ENCODE results near the gene FLNC. TPM values are rescaled to one million over a fixed set of nuclear protein-coding genes. Genes with fewer than 3 reads are reported as not detected.
A peak's percentile ranks its signal among the peaks of the same experiment; 100 is the strongest.

FLNC gene
- total RNA-seq, 1 donor from 2014 or later: 130 TPM

- no peak for DNase-seq (ENCODE audit: low read depth in 2 of 2)
Observed at GRCh38 chr7:128861957-128862570, 31.9 kb downstream of the FLNC start.

DNA sequence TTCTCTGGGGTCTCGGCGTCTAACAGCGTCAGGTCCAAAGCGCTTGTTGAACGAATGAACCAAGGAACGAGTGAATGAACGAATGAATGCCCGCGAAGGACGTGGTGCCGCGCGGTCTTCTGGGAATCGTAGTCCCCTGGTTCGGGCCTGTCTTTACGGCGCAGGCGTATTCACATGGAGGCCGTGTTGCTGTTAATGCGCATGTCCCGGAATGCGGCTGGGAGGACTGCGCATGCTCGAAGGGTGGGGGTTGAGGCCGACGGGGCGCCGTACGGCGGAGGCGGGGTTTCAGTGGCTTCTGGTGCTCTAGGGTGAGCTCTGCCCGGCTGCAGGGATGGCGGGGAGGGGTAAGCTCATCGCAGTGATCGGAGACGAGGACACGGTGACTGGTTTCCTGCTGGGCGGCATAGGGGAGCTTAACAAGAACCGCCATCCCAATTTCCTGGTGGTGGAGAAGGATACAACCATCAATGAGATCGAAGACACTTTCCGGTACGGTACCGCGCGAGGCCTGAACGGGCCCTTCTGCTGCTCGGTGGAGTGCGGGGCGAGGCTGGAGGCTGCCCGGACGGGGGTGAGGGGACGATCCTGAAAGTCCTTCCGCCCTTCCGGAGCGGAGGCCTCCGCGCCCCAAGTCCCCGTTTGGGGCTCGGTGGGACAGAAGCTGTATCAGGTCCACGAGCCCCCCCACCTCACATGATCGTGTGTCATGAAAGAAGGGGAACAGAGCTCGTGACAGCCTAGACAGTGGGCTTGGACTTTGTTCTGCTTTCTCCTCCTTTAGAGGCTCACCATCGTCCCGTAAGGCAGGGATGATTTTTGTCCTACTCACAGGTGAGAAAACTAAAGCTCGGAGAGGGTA lies 32.6 kb downstream of the FLNC start, which contains the start of gene ATP6V1F:
TSS of gene ATP6V1F (plus strand) at position 286 of the 862 bp plus-strand sequence. CDS start at position 335, 49 bp downstream.
- DNase-seq (ENCODE audit: low read depth in 2 of 2): peak; percentile 94 to 98

DNA sequence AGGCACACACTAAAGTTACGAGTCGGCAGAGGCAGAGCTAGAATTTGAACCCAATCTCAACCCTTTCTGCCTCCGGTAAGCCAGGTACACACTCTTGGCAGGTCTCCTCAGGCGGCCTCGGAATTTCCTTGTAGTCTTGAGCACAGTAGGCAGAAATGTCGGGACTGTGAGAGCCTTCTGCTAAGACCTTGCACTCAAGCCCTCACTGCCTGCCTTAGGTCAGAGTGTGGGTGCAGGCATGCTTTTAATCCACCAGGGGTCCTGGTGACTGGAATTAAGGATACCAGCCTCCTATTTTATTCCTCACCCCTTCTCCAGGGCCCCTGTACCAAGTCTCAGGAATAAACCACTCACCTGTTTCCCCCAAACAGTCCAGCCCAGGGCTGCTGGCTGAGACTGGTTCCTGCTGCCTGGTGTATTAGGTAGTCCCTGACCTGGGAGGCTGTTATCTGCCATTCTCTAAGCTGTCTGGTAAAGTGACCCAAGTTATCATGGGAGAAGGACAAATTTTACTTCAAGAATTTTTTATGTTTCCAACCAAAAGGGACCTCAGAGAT lies 33.3 kb downstream of the FLNC start:
- DNase-seq (ENCODE audit: low read depth in 2 of 2): peak in 1 of 2 donors; percentile 73

GRCh38 chr7:128865303-128865702 lies 35.1 kb downstream of the FLNC start:
- no peak for DNase-seq (ENCODE audit: low read depth in 2 of 2)

GRCh38 chr7:128865996-128866877 lies 36.0 kb downstream of the FLNC start:
- no peak for DNase-seq (ENCODE audit: low read depth in 2 of 2)

GRCh38 chr7:128867241-128867640 lies 37.0 kb downstream of the FLNC start:
- DNase-seq (ENCODE audit: low read depth in 2 of 2): no peak

DNA sequence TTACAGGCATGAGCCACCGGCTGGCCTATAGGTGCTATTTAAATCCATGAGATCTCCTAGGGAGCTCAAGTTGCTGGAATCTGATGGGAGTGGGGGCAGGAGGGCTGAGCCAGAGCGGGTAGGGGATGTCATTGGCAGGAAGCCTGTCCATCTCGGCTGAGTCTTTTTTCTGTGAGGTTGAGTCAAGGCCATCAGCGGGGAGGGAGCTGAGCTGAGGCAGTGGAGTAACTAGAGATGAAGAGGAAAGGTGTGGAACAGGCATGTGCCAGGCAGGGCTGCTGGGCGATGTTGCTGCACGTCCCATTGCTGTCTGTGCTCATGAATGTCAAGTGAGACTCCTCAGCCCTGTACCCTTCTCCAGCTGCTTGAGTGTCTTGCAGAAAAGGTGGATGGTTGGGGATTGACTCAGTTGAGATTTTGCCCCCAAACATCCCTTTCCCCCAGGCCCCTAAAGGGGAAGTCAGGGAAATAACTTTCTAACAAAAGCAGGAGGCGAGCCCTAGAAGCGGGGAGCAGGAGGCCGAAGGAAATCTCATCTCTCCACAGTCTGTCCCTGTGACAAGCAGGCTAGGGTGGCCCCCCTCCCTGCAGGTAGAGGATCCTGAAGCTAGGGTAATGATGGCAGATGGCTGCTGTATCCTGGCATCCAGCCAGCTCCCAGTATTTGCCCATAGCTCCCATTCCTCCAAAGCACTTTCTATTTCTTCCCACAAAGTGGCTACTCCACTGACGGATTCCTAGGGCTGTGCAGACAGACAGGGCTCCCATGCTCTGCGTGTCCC lies 37.8 kb downstream of the FLNC start:
- DNase-seq (ENCODE audit: low read depth in 2 of 2): no peak

DNA sequence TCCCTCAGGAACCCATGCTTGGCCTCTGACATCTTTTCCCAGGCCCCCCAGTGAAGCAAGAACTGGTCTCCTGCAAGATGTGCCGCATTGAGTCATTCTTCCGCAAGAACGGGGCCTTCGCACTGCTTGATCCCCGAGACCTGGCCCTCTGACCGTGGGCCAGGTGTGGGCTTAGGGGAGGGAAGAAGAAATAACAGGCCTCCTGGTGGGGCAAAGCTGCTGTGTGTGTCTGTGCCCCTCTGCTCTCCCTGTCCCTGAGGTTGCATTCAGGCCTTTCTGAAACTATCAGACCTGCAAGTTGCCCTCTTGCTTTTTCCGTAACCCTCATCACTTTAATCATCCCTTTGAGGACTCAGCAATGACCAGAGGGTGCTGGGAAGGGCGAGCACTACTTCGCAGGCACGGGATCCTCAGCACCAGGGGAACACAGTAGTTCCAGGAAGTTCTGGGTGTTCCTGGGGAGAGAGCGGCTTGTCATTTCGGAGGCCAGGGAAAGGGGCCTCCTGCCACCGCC lies 38.5 kb downstream of the FLNC start:
- no peak for DNase-seq (ENCODE audit: low read depth in 2 of 2)

- DNase-seq (ENCODE audit: low read depth in 2 of 2): peak in 1 of 2 donors; percentile 54
Observed at GRCh38 chr7:128869138-128869943, 39.1 kb downstream of the FLNC start.

- no peak for DNase-seq (ENCODE audit: low read depth in 2 of 2)
Observed at GRCh38 chr7:128869944-128870285, 39.7 kb downstream of the FLNC start.

DNA sequence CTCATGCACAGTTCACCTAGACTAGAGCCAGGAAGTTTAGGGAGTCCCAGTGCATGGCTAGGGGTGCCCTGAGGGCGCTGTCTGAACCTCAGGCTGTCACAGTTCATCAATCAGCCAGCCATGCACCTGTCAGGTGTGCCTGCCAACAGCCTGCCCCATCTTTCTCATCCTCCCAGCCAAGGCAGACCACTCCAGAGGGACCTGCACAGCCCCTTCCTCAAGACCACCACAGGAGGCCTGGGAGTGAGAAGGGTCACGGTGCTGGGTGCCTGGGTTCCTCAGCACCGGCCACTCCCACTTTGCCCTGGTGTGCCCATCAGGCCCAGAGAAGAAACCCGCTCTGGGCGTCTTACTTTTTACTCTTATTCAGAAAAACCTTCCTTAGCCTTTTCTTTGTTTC lies 40.8 kb downstream of the FLNC start:
- no peak for DNase-seq (ENCODE audit: low read depth in 2 of 2)

DNA sequence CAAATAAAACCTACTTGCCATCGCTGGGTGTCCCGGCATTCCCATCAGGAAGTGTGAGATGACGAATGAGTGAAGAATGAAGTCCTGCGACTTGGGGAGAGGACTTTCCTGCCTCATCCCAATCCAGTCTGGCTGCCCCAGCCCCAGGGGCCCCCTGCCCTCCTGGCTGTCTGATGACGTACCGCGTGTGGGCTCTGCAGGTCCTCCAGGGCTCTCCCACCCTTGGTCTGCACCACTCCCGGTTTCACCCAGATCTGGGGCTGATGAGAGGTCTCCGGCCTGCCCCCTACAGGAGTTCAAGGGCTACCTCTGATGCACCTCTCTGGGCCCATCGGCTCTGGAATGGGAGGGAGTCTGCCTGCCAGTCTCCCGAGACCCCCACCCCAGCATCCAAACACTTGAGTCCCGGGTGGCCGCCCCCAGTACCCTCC lies 42.2 kb downstream of the FLNC start:
- no peak for DNase-seq (ENCODE audit: low read depth in 2 of 2)

GRCh38 chr7:128873234-128873633 lies 43.0 kb downstream of the FLNC start:
- no peak for DNase-seq (ENCODE audit: low read depth in 2 of 2)

- no peak for DNase-seq (ENCODE audit: low read depth in 2 of 2)
Observed at GRCh38 chr7:128874140-128875031, 44.2 kb downstream of the FLNC start.

DNA sequence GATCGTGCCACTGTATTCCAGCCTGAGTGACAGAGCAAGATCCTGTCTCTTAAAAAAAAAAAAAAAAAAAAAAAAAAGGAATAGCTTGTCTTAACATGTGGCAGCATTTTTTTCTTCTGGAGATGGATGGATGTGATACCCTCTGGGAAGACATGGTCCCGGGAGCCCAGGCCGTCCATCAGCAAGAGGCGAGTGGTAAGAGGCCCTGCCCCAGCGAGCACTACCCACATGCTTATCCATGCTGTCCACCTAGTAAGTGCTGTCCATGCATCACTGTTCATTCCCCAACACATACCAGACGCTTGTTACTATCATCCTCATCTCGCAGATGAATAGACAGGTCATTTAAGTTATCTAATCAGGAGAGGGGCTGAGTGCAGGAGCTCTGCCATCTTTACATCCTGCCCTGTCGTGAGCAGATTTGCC lies 45.3 kb downstream of the FLNC start:
- DNase-seq (ENCODE audit: low read depth in 2 of 2): no peak

DNA sequence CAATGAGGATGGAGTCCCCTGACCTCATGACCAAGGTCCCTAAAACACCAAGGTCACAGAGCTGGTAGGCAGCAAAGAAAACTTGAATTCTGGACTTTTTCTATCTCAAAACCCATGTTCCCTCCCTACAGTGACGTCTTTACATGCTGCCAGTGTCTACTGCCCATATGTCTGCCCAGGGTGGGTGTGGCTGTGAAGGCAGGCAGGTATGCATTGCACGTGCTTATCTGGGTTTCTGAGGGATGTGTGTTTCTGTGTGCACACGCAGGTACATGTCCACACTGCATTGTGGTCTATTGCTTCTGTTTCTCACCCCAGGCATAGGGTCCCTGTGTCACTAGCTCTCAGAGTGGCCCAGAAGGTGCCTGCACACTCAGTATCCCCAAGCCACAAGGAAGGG lies 45.9 kb downstream of the FLNC start:
- no peak for DNase-seq (ENCODE audit: low read depth in 2 of 2)

- DNase-seq (ENCODE audit: low read depth in 2 of 2): no peak
Observed at GRCh38 chr7:128876586-128876977, 46.4 kb downstream of the FLNC start.

- DNase-seq (ENCODE audit: low read depth in 2 of 2): no peak
Observed at GRCh38 chr7:128876978-128877755, 47.0 kb downstream of the FLNC start.
